GM12878 (cell line): Measurements from ENCODE around the gene MAP3K7. TPM values are rescaled to one million over a fixed set of nuclear protein-coding genes. Genes with fewer than 3 reads are reported as not detected.

Source experiments
- ATAC-seq: fragments of 200-7000 bp; cut with Tn5 transposase; 3 replicates; pipeline ENCODE4 v1.9.1; 2020; ENCODE audit warnings: mild to moderate bottlenecking, moderate library complexity
- BruUV-seq: library from RNA; stranded (reverse); fragments of 400-500 nt; replicated peaks from 2 replicates; lab custom pipeline; 2021; lab: Mats Ljungman, UMichigan
- CTCF ChIA-PET: fragments of 300-600 bp; sonication (Branson Sonifier 250); formaldehyde crosslinking; extraction: SDS; loops from one replicate; lab custom pipeline; 2021; ENCODE audit warnings: inconsistent platforms; lab: Yijun Ruan, JAX
- POLR2A ChIA-PET: fragments of 350-600 bp; formaldehyde crosslinking; extraction: SDS; loops from one replicate; lab custom pipeline; 2021; ENCODE audit warnings: inconsistent platforms; lab: Charles Lee
- RAD21 ChIA-PET: fragments of 300-600 bp; sonication (Branson Sonifier 250); formaldehyde crosslinking; loops from one replicate; lab custom pipeline; 2023; ENCODE audit warnings: antibody characterized with exemption; ENCODE audit not compliant: unreplicated experiment; lab: Charles Lee
- SMC1A ChIA-PET: fragments of 300-600 bp; sonication (Branson Sonifier 250); formaldehyde crosslinking; loops from one replicate; lab custom pipeline; 2023; ENCODE audit not compliant: unreplicated experiment, uncharacterized antibody; lab: Charles Lee
- DNase-seq: peaks from one replicate; pipeline ENCODE4 v3.0.0-alpha.2; 2011; ENCODE audit warnings: low read depth, low spot score
- FAIRE-seq: peaks from 3 replicates; lab custom pipeline; 2011; peaks lifted over from hg19 to GRCh38; lab: Jason Lieb, UNC
- H2AFZ ChIP-seq: 2 replicates; pipeline ENCODE4 v1.6.0; 2011; ENCODE audit warnings: low read depth, low read length, control low read depth; ENCODE audit not compliant: control insufficient read depth
- H3K27ac ChIP-seq: 2 replicates; pipeline ENCODE4 v1.5.1; 2011; ENCODE audit warnings: control low read depth; ENCODE audit not compliant: control insufficient read depth, insufficient read depth
- H3K27me3 ChIP-seq, 2 experiments: replicated peaks in 1 of 2; 2 replicates each; pipeline versions ENCODE4 v1.6.0 to v1.6.1; 2011; ENCODE audit warnings: low read length in 1 of 2; ENCODE audit not compliant: control insufficient read depth in 2 of 2, insufficient read depth in 2 of 2
- H3K36me3 ChIP-seq, 2 experiments: 2 replicates each; pipeline ENCODE4 v1.5.1; 2011; ENCODE audit warnings: low read length in 1 of 2; ENCODE audit not compliant: control insufficient read depth in 2 of 2, insufficient read depth in 2 of 2
- H3K4me1 ChIP-seq: 2 replicates; pipeline ENCODE4 v1.6.1; 2011; ENCODE audit warnings: mild to moderate bottlenecking, low read length, moderate library complexity, mixed read lengths; ENCODE audit not compliant: control insufficient read depth, insufficient read depth
- H3K4me2 ChIP-seq: 2 replicates; pipeline ENCODE4 v1.6.0; 2011; ENCODE audit warnings: control low read depth; ENCODE audit not compliant: control insufficient read depth, insufficient read depth
- H3K4me3 ChIP-seq: fragments of 200-600 bp; sonication (generic); 2 replicates; pipeline ENCODE4 v1.5.1; 2016
- H3K79me2 ChIP-seq: 2 replicates; pipeline ENCODE4 v1.6.0; 2011; ENCODE audit warnings: low read length; ENCODE audit not compliant: control insufficient read depth, insufficient read depth
- H3K9ac ChIP-seq: 2 replicates; pipeline ENCODE4 v1.8.0; 2011; ENCODE audit warnings: low read length, control low read depth, mixed read lengths; ENCODE audit not compliant: control insufficient read depth, insufficient read depth
- H3K9me3 ChIP-seq: replicated peaks from 3 replicates; pipeline ENCODE4 v1.5.1; 2011; ENCODE audit warnings: mild to moderate bottlenecking, low read length; ENCODE audit not compliant: control insufficient read depth, insufficient read depth
- H4K20me1 ChIP-seq: 2 replicates; pipeline ENCODE4 v1.6.0; 2011; ENCODE audit not compliant: control insufficient read depth, insufficient read depth
- BHLHE40 ChIP-seq, 2 experiments: fragments of 450-650 bp in 1 of 2; IDR thresholded peaks; 2 replicates each; pipeline ENCODE4 v1.6.1; 2011 to 2017; ENCODE audit warnings: low read depth in 2 of 2, borderline replicate concordance in 1 of 2, improper control_type of control experiment in 1 of 2, low read length in 1 of 2, mild to moderate bottlenecking in 1 of 2
- CBFB ChIP-seq: IDR thresholded peaks from 2 replicates; pipeline ENCODE4 v1.6.1; 2016; ENCODE audit warnings: antibody characterized with exemption, low read depth
- FOXK2 ChIP-seq: fragments of 450-650 bp; IDR thresholded peaks from 2 replicates; pipeline ENCODE4 v1.6.1; 2017; ENCODE audit warnings: mild to moderate bottlenecking, moderate library complexity
- JUND ChIP-seq: IDR thresholded peaks from 2 replicates; pipeline ENCODE4 v1.6.1; 2012; ENCODE audit warnings: low read depth, mild to moderate bottlenecking, low read length, improper control_type of control experiment, moderate library complexity
- NR2C1 ChIP-seq: fragments of 450-650 bp; IDR thresholded peaks from 2 replicates; pipeline ENCODE4 v1.6.1; 2017; ENCODE audit warnings: antibody characterized with exemption, mild to moderate bottlenecking, moderate library complexity
- POLR2AphosphoS5 ChIP-seq: IDR thresholded peaks from 2 replicates; pipeline ENCODE4 v1.6.1; 2011; ENCODE audit warnings: mild to moderate bottlenecking, low read length, inconsistent platforms
- RAD51 ChIP-seq: fragments of 450-650 bp; IDR thresholded peaks from 2 replicates; pipeline ENCODE4 v1.6.1; 2016; ENCODE audit warnings: moderate library complexity, mild to moderate bottlenecking, inconsistent platforms
- RUNX3 ChIP-seq: IDR thresholded peaks from 2 replicates; pipeline ENCODE4 v1.6.1; 2012; ENCODE audit warnings: low read length, inconsistent platforms
- STAT3 ChIP-seq: IDR thresholded peaks from 2 replicates; pipeline ENCODE4 v1.6.1; 2011; ENCODE audit warnings: low read depth, low read length, improper control_type of control experiment
- TCF3 ChIP-seq: IDR thresholded peaks from 2 replicates; pipeline ENCODE4 v1.6.1; 2012; ENCODE audit warnings: low read depth, mild to moderate bottlenecking, low read length, borderline replicate concordance; ENCODE audit not compliant: insufficient read depth
- ZBED1 ChIP-seq: IDR thresholded peaks from 2 replicates; pipeline ENCODE4 v1.6.1; 2016; ENCODE audit warnings: borderline replicate concordance
- whole genome bisulfite sequencing: methylation state at CpG from one replicate; pipeline ENCODE4 v1.1.6; 2016; ENCODE audit warnings: low lambda C conversion rate; ENCODE audit not compliant: insufficient replicate concordance, insufficient coverage; ENCODE audit errors: missing lambda C conversion rate; 5-methylcytosine and 5-hydroxymethylcytosine counted together
- in situ Hi-C: fragments of 300-500 bp; cut with MboI; formaldehyde crosslinking; loops from 9 replicates; pipeline ENCODE4 v1.14.3; 2018; ENCODE audit warnings: mixed read lengths
- intact Hi-C: fragments of 100-400 bp; cut with micrococcal nuclease; formaldehyde crosslinking; loops from one replicate; pipeline ENCODE4 v1.14.2; 2022; ENCODE audit not compliant: unreplicated experiment
- polyA plus RNA-seq, 11 experiments: library from polyadenylated mRNA; depleted of rRNA in 4 of 11; unstranded in 6 of 11; stranded (reverse) in 5 of 11; fragments of >200 nt; fragmentation: Nextera tagmentation in 4 of 11; fragmentation: Illumina TruSeq in 1 of 11; extraction: Ambion mirVana in 4 of 11; extraction: Trizol in 1 of 11; gene quantifications; 1 replicate in 1 of 11; 2 replicates in 10 of 11; pipeline versions ENCODE4 v1.2.1 to v1.2.3, GENCODE V29; 2011 to 2016; ENCODE audit warnings: inconsistent platforms in 2 of 11, missing spikeins in 2 of 11, low read depth in 1 of 11
- total RNA-seq, 4 experiments: library from RNA; depleted of rRNA in 3 of 4; stranded (reverse); fragments of >200 nt in 3 of 4; fragmentation: Illumina TruSeq in 1 of 4; extraction: Trizol in 1 of 4; gene quantifications; 2 replicates each; pipeline versions ENCODE4 v1.2.1 to v1.2.3, GENCODE V29; 2013 to 2021

MAP3K7 gene
- total and polyA plus RNA-seq, 10 of the 15 experiments (the other 5 are each of a cell fraction or from before 2014, with no cell fraction given) = 7.0 to 42.6 (median 22.0) TPM

- H3K27me3 ChIP-seq = no peaks in the 10 kb centered on the region; a peak in 2 of 4 replicates
- ATAC-seq (no peak), FAIRE-seq (no peak), DNase-seq (no peak)
- POLR2A ChIA-PET = no interaction called here
- no peaks in the 10 kb centered on the region for H4K20me1 ChIP-seq
- H3K9ac ChIP-seq = no peak overlapping the region
- H3K9me3 ChIP-seq = no peaks in the 10 kb centered on the region; the same call in 2 of the 3 replicates
- RAD21 ChIA-PET = no interaction called here
- H3K4me2 ChIP-seq = no peak overlapping the region
- no peak for TF ChIP-seq TCF3
- no peak for TF ChIP-seq RAD51
- no peak for TF ChIP-seq RUNX3
- TF ChIP-seq STAT3 = no peak
- TF ChIP-seq CBFB = no peak
- TF ChIP-seq JUND = no peak
- no peak for TF ChIP-seq NR2C1
- in situ Hi-C loops = no loop called here
- CTCF ChIA-PET = interaction anchor here (1.2 to 1.3 kb wide), 2 partner anchors 13 to 525 kb away, joined by 3 read pairs; no protein-coding TSS in a partner anchor
- no peak overlapping the region for H3K27ac ChIP-seq
- H3K79me2 ChIP-seq = no peaks in the 10 kb centered on the region
- WGBS = 60% methylated on average over 2 of the region's 2 CpGs
- H3K36me3 ChIP-seq = no peaks in the 10 kb centered on the region
- BruUV-seq = no TSS peak
- no peak overlapping the region for H2AFZ ChIP-seq
- H3K4me1 ChIP-seq = no peaks in the 10 kb centered on the region
- intact Hi-C loops = no loop called here
- no peak overlapping the region for H3K4me3 ChIP-seq
- SMC1A ChIA-PET = no interaction called here
Measured at GRCh38 chr6:90465686-90466085, 121.2 kb downstream of the MAP3K7 start.

- 66% methylated on average over 7 of the region's 7 CpGs for WGBS
- H3K9me3 ChIP-seq = peaks cover 3% of the 10 kb centered on the region; the same call in 2 of the 3 replicates
- TF ChIP-seq ZBED1 (no peak), BHLHE40 (IDR thresholded peaks at IDR 0.05; ENCODE audit: borderline replicate concordance in 1 of 2, low read depth in 2 of 2, low read length in 1 of 2) (no peak), POLR2AphosphoS5 (no peak), FOXK2 (no peak)
- no peak overlapping the region for H2AFZ ChIP-seq
- POLR2A ChIA-PET = no interaction called here
- H3K79me2 ChIP-seq = no peaks in the 10 kb centered on the region
- CTCF ChIA-PET = interaction anchor here (0.7 kb wide), 1 partner anchor 567 kb away, joined by 5 read pairs; no protein-coding TSS in a partner anchor
- H3K36me3 ChIP-seq = no peaks in the 10 kb centered on the region
- ATAC-seq (no peak), FAIRE-seq (no peak), DNase-seq (no peak)
- no TSS peak for BruUV-seq
- H3K4me3 ChIP-seq = no peak overlapping the region
- no peak overlapping the region for H3K4me2 ChIP-seq
- H3K27me3 ChIP-seq = peaks cover 1 to 3% of the 10 kb centered on the region in 2 experiments; a peak in 3 of 4 replicates
- SMC1A ChIA-PET = no interaction called here
- H3K27ac ChIP-seq = no peak overlapping the region
- in situ Hi-C loops = no loop called here
- no peak overlapping the region for H3K9ac ChIP-seq
- no peaks in the 10 kb centered on the region for H4K20me1 ChIP-seq
- intact Hi-C loops = no loop called here
- RAD21 ChIA-PET = no interaction called here
- H3K4me1 ChIP-seq = no peaks in the 10 kb centered on the region
Measured at GRCh38 chr6:90464507-90464906, 122.4 kb downstream of the MAP3K7 start.
